Panc1 (cell line): ENCODE measurements around the gene PGD. TPM values are rescaled to one million over a fixed set of nuclear protein-coding genes. Genes with fewer than 3 reads are reported as not detected.
A peak's percentile ranks its signal among the peaks of the same experiment; 100 is the strongest.

Experiments used
- ATAC-seq: fragments of 200-7000 bp; cut with Tn5 transposase; 2 replicates; pipeline ENCODE4 v1.9.1; 2020; ENCODE audit warnings: mild to moderate bottlenecking, moderate library complexity
- BruUV-seq: library from RNA; stranded (reverse); fragments of 400-500 nt; replicated peaks from 2 replicates; lab custom pipeline; 2021; lab: Mats Ljungman, UMichigan
- CTCF ChIA-PET: fragments of 300-600 bp; sonication (Branson Sonifier 250); formaldehyde crosslinking; loops from one replicate; lab custom pipeline; 2022; ENCODE audit warnings: antibody characterized with exemption; lab: Charles Lee
- POLR2A ChIA-PET: fragments of 300-600 bp; sonication (Branson Sonifier 250); formaldehyde crosslinking; loops from one replicate; lab custom pipeline; 2022; ENCODE audit warnings: antibody characterized with exemption; lab: Charles Lee
- DNase-seq: peaks from one replicate; pipeline ENCODE4 v3.0.0-alpha.2; 2010; ENCODE audit warnings: low read depth, low spot score
- H3K27ac ChIP-seq: 2 replicates; pipeline ENCODE4 v1.5.1; 2011; ENCODE audit warnings: mild to moderate bottlenecking, low read length, inconsistent platforms
- H3K27me3 ChIP-seq: fragments of 200-500 bp; sonication (Bioruptor generic); 2 replicates; pipeline ENCODE4 v1.6.0; 2014; ENCODE audit warnings: low read length, inconsistent platforms; ENCODE audit not compliant: control insufficient read depth, insufficient read depth
- H3K36me3 ChIP-seq: fragments of 200-500 bp; sonication (Bioruptor generic); 2 replicates; pipeline ENCODE4 v1.5.1; 2014; ENCODE audit warnings: inconsistent platforms, mild to moderate bottlenecking, low read length, moderate library complexity; ENCODE audit not compliant: control insufficient read depth, insufficient read depth
- H3K4me1 ChIP-seq: 2 replicates; pipeline ENCODE4 v1.5.1; 2011; ENCODE audit warnings: inconsistent platforms, mild to moderate bottlenecking, low read length, moderate library complexity; ENCODE audit not compliant: control insufficient read depth, insufficient read depth
- H3K4me3 ChIP-seq, 2 experiments: 2 replicates each; pipeline ENCODE4 v1.5.1; 2011 to 2012; ENCODE audit warnings: low read depth in 2 of 2, low read length in 2 of 2, mild to moderate bottlenecking in 2 of 2, inconsistent platforms in 1 of 2, moderate library complexity in 1 of 2
- H3K9me3 ChIP-seq: fragments of 200-500 bp; sonication (Bioruptor generic); 2 replicates; pipeline ENCODE4 v1.5.1; 2014; ENCODE audit warnings: low read depth, mild to moderate bottlenecking, inconsistent platforms, low read length, moderate library complexity; ENCODE audit not compliant: control insufficient read depth, insufficient read depth
- POLR2AphosphoS5 ChIP-seq: IDR thresholded peaks from 2 replicates; pipeline ENCODE4 v1.6.1; 2012; ENCODE audit warnings: mild to moderate bottlenecking, low read depth, low read length, moderate library complexity
- TCF7L2 ChIP-seq: IDR thresholded peaks from 2 replicates; pipeline ENCODE4 v1.6.1; 2011; ENCODE audit warnings: mild to moderate bottlenecking, low read depth, low read length, inconsistent platforms
- in situ Hi-C: cut with HindIII; loops from 2 replicates; pipeline ENCODE4 v1.10.0; 2016; ENCODE audit warnings: low sequenced_read_pairs, low pct_unique_long_range_greater_than_20kb
- intact Hi-C: fragments of 100-400 bp; cut with micrococcal nuclease; formaldehyde crosslinking; loops from one replicate; pipeline ENCODE4 v1.10.0; 2022; ENCODE audit not compliant: unreplicated experiment
- total RNA-seq: library from RNA; stranded (reverse); gene quantifications from one replicate; pipeline ENCODE4 v1.2.1, GENCODE V29; 2021; ENCODE audit not compliant: unreplicated experiment
- TF ChIP-seq, protein P1 (sequence below), 2 experiments: IDR thresholded peaks; 2 replicates each; pipeline ENCODE4 v1.6.1; 2011 to 2012; ENCODE audit warnings: low read depth in 2 of 2, control low read depth in 1 of 2, low read length in 1 of 2, mild to moderate bottlenecking in 1 of 2, moderate library complexity in 1 of 2; ENCODE audit not compliant: insufficient read depth in 1 of 2

Gene PGD
- total RNA-seq, 1 experiment from 2014 or later = 158 TPM

DNA sequence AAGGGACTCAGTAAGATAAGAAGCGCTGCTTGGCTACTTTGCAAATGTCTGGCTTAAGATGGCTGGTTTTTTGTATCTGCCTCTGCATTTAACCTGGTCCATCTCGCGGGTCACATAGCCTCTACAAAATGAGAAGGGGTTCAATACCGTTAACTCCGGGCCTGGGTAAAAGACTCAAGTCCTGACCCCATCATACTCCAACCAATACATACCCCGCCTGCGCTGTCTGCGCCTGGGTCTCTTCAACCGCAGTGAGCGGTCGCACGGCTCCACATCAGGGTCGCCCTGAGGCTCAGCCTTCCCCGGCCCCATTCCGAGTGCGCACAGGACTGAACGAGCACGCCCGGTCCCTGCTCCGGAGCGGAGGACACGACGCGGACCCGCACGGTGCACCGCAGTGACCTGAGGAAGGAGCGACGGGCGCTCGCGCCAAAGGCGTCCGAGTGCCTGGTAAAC is 558 bp upstream of the PGD start:
- ATAC-seq = no peak; the same call in 1 of the 2 replicates
- CTCF ChIA-PET = interaction anchor here (1.1 kb wide), 1 partner anchor 21 kb away, joined by 3 read pairs; no protein-coding TSS in a partner anchor

DNA sequence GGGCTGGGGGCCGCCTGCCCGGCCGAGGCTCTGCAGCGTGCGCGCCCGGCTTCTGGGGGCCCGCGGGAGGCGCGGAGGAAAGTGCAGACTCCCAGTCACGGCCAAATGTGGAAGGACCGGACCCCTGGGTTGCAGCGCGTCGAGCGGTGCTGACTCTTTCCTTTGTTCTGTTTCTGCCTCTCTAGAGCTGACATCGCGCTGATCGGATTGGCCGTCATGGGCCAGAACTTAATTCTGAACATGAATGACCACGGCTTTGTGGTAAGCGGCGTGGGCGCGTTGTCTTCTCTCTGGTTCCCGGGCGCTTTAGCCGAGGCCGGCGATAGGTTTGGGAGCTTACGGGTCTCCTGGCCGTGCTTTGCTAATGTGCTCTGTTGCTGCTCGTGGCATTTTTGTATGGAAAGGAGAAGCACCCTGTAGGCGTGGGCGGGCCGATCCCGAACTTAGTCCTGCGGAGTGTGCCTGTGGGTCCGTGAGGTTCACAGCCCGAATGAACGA is 629 bp downstream of the PGD start:
- peak overlapping the region; percentile 68 for H3K27ac ChIP-seq
- 0 out of 2 replicates have a peak, but pooled peaks cover under 1% of the 10 kb centered on the region for H3K9me3 ChIP-seq
- DNase-seq (no peak), ATAC-seq (no peak)
- ChIA-PET POLR2A (interaction anchor here (0.6 kb wide), 1 partner anchor 9 kb away, joined by 3 read pairs; no protein-coding TSS in a partner anchor), CTCF (interaction anchor here (1.1 kb wide), 1 partner anchor 22 kb away, joined by 3 read pairs; no protein-coding TSS in a partner anchor)
- peaks cover 8% of the 10 kb centered on the region; the same call in 1 of the 2 replicates for H3K36me3 ChIP-seq
- H3K4me3 ChIP-seq = peak overlapping the region; percentile 68 to 83
- intact Hi-C loops = no loop called here
- H3K27me3 ChIP-seq = no peaks in the 10 kb centered on the region
- no TSS peak for BruUV-seq
- in situ Hi-C loops = no loop called here
- peak; percentile 30; the same call in 1 of the 2 replicates for TF ChIP-seq TCF7L2
- TF ChIP-seq, protein P1, sequence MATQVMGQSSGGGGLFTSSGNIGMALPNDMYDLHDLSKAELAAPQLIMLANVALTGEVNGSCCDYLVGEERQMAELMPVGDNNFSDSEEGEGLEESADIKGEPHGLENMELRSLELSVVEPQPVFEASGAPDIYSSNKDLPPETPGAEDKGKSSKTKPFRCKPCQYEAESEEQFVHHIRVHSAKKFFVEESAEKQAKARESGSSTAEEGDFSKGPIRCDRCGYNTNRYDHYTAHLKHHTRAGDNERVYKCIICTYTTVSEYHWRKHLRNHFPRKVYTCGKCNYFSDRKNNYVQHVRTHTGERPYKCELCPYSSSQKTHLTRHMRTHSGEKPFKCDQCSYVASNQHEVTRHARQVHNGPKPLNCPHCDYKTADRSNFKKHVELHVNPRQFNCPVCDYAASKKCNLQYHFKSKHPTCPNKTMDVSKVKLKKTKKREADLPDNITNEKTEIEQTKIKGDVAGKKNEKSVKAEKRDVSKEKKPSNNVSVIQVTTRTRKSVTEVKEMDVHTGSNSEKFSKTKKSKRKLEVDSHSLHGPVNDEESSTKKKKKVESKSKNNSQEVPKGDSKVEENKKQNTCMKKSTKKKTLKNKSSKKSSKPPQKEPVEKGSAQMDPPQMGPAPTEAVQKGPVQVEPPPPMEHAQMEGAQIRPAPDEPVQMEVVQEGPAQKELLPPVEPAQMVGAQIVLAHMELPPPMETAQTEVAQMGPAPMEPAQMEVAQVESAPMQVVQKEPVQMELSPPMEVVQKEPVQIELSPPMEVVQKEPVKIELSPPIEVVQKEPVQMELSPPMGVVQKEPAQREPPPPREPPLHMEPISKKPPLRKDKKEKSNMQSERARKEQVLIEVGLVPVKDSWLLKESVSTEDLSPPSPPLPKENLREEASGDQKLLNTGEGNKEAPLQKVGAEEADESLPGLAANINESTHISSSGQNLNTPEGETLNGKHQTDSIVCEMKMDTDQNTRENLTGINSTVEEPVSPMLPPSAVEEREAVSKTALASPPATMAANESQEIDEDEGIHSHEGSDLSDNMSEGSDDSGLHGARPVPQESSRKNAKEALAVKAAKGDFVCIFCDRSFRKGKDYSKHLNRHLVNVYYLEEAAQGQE (IDR thresholded peaks at IDR 0.05; ENCODE audit: insufficient read depth in 1 of 2, low read depth in 2 of 2, low read length in 1 of 2) = no peak
- H3K4me1 ChIP-seq = 0 out of 2 replicates have a peak, but pooled peaks cover 5% of the 10 kb centered on the region

More for the DNA sequence above, 558 bp upstream of the PGD start:
- in situ Hi-C loops (no loop called here), intact Hi-C loops (no loop called here)
- no peaks in the 10 kb centered on the region for H3K27me3 ChIP-seq
- peak overlapping the region; percentile 66 for H3K27ac ChIP-seq
- H3K9me3 ChIP-seq = peaks cover 3% of the 10 kb centered on the region; the same call in 1 of the 2 replicates
- TF ChIP-seq, protein P1 (IDR thresholded peaks at IDR 0.05; ENCODE audit: insufficient read depth in 1 of 2, low read depth in 2 of 2, low read length in 1 of 2) = peak in 1 of 2 experiments; percentile 58; a peak in 1 of 4 replicates
- TF ChIP-seq POLR2AphosphoS5 = no peak
- no peak for DNase-seq
- H3K36me3 ChIP-seq = no peaks in the 10 kb centered on the region
- peak overlapping the region; percentile 68 to 83 for H3K4me3 ChIP-seq
- POLR2A ChIA-PET = interaction anchor here (1.0 kb wide), 1 partner anchor 10 kb away, joined by 3 read pairs; no protein-coding TSS in a partner anchor
- no TSS peak for BruUV-seq
- H3K4me1 ChIP-seq = 0 out of 2 replicates have a peak, but pooled peaks cover 5% of the 10 kb centered on the region
